OCI-LY7 (cell line): ENCODE results near the gene TOP2A. TPM values are rescaled to one million over a fixed set of nuclear protein-coding genes. Genes with fewer than 3 reads are reported as not detected.

Experiments
- BruUV-seq: library from RNA; stranded (reverse); fragments of 400-500 nt; replicated peaks from 2 replicates; lab custom pipeline; 2021; lab: Mats Ljungman, UMichigan
- CTCF ChIA-PET: fragments of 300-600 bp; sonication (Branson Sonifier 250); formaldehyde crosslinking; loops from one replicate; lab custom pipeline; 2022; ENCODE audit warnings: antibody characterized with exemption; ENCODE audit not compliant: unreplicated experiment; lab: Charles Lee
- POLR2A ChIA-PET: fragments of 300-600 bp; sonication (Branson Sonifier 250); formaldehyde crosslinking; loops from one replicate; lab custom pipeline; 2022; ENCODE audit warnings: antibody characterized with exemption; lab: Charles Lee
- DNase-seq: peaks from one replicate; pipeline ENCODE4 v3.0.0-alpha.2; 2015; ENCODE audit warnings: low spot score
- H2AFZ ChIP-seq: fragments of 200-600 bp; sonication (generic), shearing (Covaris generic); 2 replicates; pipeline ENCODE4 v1.6.1; 2014; ENCODE audit warnings: mild to moderate bottlenecking, antibody characterized with exemption, low read length, moderate library complexity
- H3K27ac ChIP-seq: fragments of 200-600 bp; sonication (generic); 2 replicates; pipeline ENCODE4 v1.5.1; 2014; ENCODE audit warnings: mixed run types, low read depth, mild to moderate bottlenecking, moderate library complexity, low read length, inconsistent platforms; ENCODE audit not compliant: poor library complexity, severe bottlenecking
- H3K36me3 ChIP-seq: fragments of 200-600 bp; sonication (generic); 2 replicates; pipeline ENCODE4 v1.6.1; 2014; ENCODE audit warnings: mild to moderate bottlenecking, antibody characterized with exemption, low read length, moderate library complexity, mixed read lengths; ENCODE audit not compliant: insufficient read depth
- H3K4me1 ChIP-seq: fragments of 200-600 bp; sonication (generic); 2 replicates; pipeline ENCODE4 v1.5.1; 2014; ENCODE audit warnings: mild to moderate bottlenecking, low read length; ENCODE audit not compliant: insufficient read depth, poor library complexity, severe bottlenecking
- H3K4me2 ChIP-seq: fragments of 200-600 bp; sonication (generic); 2 replicates; pipeline ENCODE4 v1.6.1; 2014; ENCODE audit warnings: mild to moderate bottlenecking, low read length
- H3K4me3 ChIP-seq: fragments of 200-600 bp; sonication (generic); 2 replicates; pipeline ENCODE4 v1.5.1; 2014; ENCODE audit warnings: mild to moderate bottlenecking, low read depth, low read length; ENCODE audit not compliant: poor library complexity, severe bottlenecking
- H3K79me2 ChIP-seq: fragments of 200-600 bp; sonication (generic); 2 replicates; pipeline ENCODE4 v1.6.1; 2016; ENCODE audit warnings: low read depth, mild to moderate bottlenecking, low read length, moderate library complexity, mixed read lengths; ENCODE audit not compliant: insufficient read depth
- H3K9me2 ChIP-seq: fragments of 200-600 bp; sonication (generic); 2 replicates; pipeline ENCODE4 v1.6.1; 2016; ENCODE audit warnings: mild to moderate bottlenecking, low read length, mixed read lengths; ENCODE audit not compliant: insufficient read depth
- H3K9me3 ChIP-seq: fragments of 200-600 bp; sonication (generic); 2 replicates; pipeline ENCODE4 v1.6.1; 2014; ENCODE audit warnings: mild to moderate bottlenecking, mixed run types, low read length, mixed read lengths
- H4K20me1 ChIP-seq: fragments of 200-600 bp; sonication (generic); 2 replicates; pipeline ENCODE4 v1.6.1; 2014; ENCODE audit warnings: mild to moderate bottlenecking, antibody characterized with exemption, low read length, moderate library complexity, mixed read lengths; ENCODE audit not compliant: insufficient read depth
- CTCF ChIP-seq: fragments of 200-600 bp; sonication (generic); conservative IDR thresholded peaks from 2 replicates; pipeline ENCODE4 v1.5.1; 2014; ENCODE audit warnings: mild to moderate bottlenecking, antibody characterized with exemption, low read length, moderate library complexity, mixed read lengths
- EZH2phosphoT487 ChIP-seq: fragments of 200-600 bp; sonication (generic); IDR thresholded peaks from 2 replicates; pipeline ENCODE4 v1.6.1; 2018; ENCODE audit warnings: low read depth, borderline replicate concordance, mild to moderate bottlenecking, mixed run types, antibody characterized with exemption, low read length, moderate library complexity, mixed read lengths
- intact Hi-C: fragments of 100-400 bp; cut with micrococcal nuclease; formaldehyde crosslinking; loops from one replicate; pipeline ENCODE4 v1.10.0; 2022; ENCODE audit not compliant: unreplicated experiment
- total RNA-seq, 2 experiments: library from RNA; depleted of rRNA in 1 of 2; stranded (reverse); fragments of >200 nt in 1 of 2; shearing (Covaris generic) in 1 of 2; gene quantifications; 2 replicates each; pipeline ENCODE4 v1.2.3, GENCODE V29; 2014 to 2022

Gene TOP2A
- total RNA-seq, 2 experiments from 2014 or later, result 293 to 340 TPM

DNA sequence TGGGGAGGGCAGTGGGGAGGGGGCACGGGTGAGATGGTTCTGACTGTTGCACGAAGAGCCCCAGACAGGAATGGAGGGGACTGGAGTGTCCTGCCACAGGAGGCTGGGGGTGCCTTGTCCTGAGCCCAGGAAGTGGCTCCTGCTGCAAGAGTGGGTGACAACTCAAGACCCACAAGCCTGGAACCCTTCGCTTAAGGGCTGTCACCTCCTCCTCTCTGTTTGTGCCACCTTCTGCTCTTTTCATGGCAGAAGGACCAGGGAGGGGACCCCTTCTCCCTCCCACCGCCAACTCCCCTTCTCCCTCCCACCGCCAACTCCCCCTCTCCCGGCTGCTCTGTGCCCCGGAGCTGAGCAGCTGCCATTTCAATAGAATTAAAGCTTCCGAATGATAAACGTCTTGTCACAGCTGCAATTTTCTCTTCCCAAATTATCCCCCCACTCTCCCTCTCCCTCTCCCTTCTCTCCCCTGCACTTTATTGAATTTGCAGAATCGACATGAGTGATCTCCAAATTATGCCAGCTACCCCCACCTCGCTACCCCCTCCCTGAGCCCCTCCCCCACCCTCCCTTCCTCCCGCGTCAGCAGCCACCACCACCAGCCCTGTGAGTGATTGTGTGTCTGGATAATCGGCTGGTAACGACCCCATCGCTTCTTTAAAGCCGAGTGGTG is 66.9 kb downstream of the TOP2A start:
- Histone ChIP-seq H3K4me3 (no peak overlapping the region), H3K36me3 (no peaks in the 10 kb centered on the region), H3K4me2 (no peak overlapping the region), H3K9me3 (no peaks in the 10 kb centered on the region), H3K9me2 (no peaks in the 10 kb centered on the region), H3K4me1 (peaks cover 18% of the 10 kb centered on the region), H3K27ac (no peak overlapping the region), H3K79me2 (no peaks in the 10 kb centered on the region), H2AFZ (no peak overlapping the region), H4K20me1 (no peaks in the 10 kb centered on the region)
- TF ChIP-seq CTCF, result no peak
- no peak for TF ChIP-seq EZH2phosphoT487
- BruUV-seq, result no TSS peak
- ChIA-PET POLR2A (interaction anchor here (0.7 kb wide), 1 partner anchor 93 kb away, joined by 3 read pairs; no protein-coding TSS in a partner anchor), CTCF (interaction anchor here (0.6 kb wide), 1 partner anchor 28 kb away, joined by 3 read pairs; no protein-coding TSS in a partner anchor)
- DNase-seq, result no peak
- intact Hi-C loops, result no loop called here

- Histone ChIP-seq H2AFZ (no peak overlapping the region), H3K9me3 (no peaks in the 10 kb centered on the region), H3K79me2 (no peaks in the 10 kb centered on the region), H3K27ac (no peak overlapping the region), H3K9me2 (no peaks in the 10 kb centered on the region), H3K4me1 (peaks cover 18% of the 10 kb centered on the region), H3K36me3 (no peaks in the 10 kb centered on the region), H3K4me3 (no peak overlapping the region), H4K20me1 (no peaks in the 10 kb centered on the region), H3K4me2 (no peak overlapping the region)
- CTCF ChIA-PET, result interaction anchor here (0.6 kb wide), 1 partner anchor 27 kb away, joined by 3 read pairs; no protein-coding TSS in a partner anchor
- POLR2A ChIA-PET, result interaction anchor here (0.7 kb wide), 1 partner anchor 92 kb away, joined by 3 read pairs; no protein-coding TSS in a partner anchor
- DNase-seq, result no peak
- no TSS peak for BruUV-seq
- intact Hi-C loops, result no loop called here
- no peak for TF ChIP-seq EZH2phosphoT487
- TF ChIP-seq CTCF, result no peak
These were observed 67.6 kb downstream of the TOP2A start for GRCh38 chr17:40349895-40350688.
